ENCODE results near the gene SLC13A2. TPM values are rescaled to one million over a fixed set of nuclear protein-coding genes. Genes with fewer than 3 reads are reported as not detected.

SLC13A2 gene
- total RNA-seq, 1 experiment from 2014 or later, result not detected

DNA sequence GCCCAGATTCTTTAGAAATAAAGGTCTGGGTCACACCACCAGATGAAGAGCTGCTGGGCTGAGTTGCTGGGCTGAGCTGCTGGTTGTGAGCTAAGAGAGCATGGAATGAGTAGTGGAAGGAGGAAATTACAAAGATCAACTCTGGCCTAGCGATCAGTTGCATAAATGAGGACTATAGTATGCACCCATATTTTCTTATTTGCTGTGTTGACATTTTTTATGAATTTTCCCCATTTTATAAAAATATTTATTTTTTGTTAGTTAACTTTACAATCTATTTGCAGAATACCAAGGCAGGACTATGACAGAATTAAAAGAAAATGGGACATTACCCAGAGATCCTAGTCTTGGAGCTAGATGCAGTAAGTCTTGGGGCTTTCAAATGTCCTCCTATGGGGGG is 23.6 kb upstream of the SLC13A2 start:
- no peak for TF ChIP-seq CTCF (conservative IDR thresholded peaks at IDR 0.05)
- H3K27me3 Mint-ChIP-seq (ENCODE audit: low read depth), result peaks cover 14% of the 10 kb centered on the region
- no peak overlapping the region for H3K4me3 Mint-ChIP-seq

More for the DNA sequence above, 23.6 kb upstream of the SLC13A2 start:
- Histone ChIP-seq H3K23me2 (ENCODE audit: insufficient read length, low read depth, low read length, poor library complexity, severe bottlenecking) (no peaks in the 10 kb centered on the region), H4K91ac (ENCODE audit: insufficient read length, low read depth, low read length) (no peak overlapping the region), H2BK5ac (ENCODE audit: insufficient read length, low read length) (no peak overlapping the region), H2BK120ac (ENCODE audit: low read depth, low read length, poor library complexity, severe bottlenecking) (no peak overlapping the region), H3K4me2 (ENCODE audit: insufficient read depth, insufficient read length, low read length) (no peak overlapping the region), H3K56ac (ENCODE audit: insufficient read length, low read depth, low read length) (no peak overlapping the region), H2AFZ (ENCODE audit: low read length) (no peak overlapping the region), H3K79me1 (ENCODE audit: insufficient read depth, low read depth, low read length, poor library complexity, severe bottlenecking) (no peaks in the 10 kb centered on the region), H3K18ac (ENCODE audit: insufficient read length, low read depth, low read length) (no peak overlapping the region), H3K14ac (ENCODE audit: insufficient read depth, low read length) (no peak overlapping the region), H3K4me1 (ENCODE audit: insufficient read depth, low read length) (no peaks in the 10 kb centered on the region), H3K27me3 (ENCODE audit: insufficient read depth, low read length) (no peaks in the 10 kb centered on the region), H3K4ac (ENCODE audit: low read depth, low read length) (no peak overlapping the region), H2AK5ac (ENCODE audit: insufficient read length, low read length) (no peak overlapping the region), H4K5ac (ENCODE audit: insufficient read length, low read depth, low read length) (no peak overlapping the region), H2BK12ac (ENCODE audit: insufficient read length, low read depth, low read length) (no peak overlapping the region), H3K23ac (ENCODE audit: insufficient read length, low read depth, low read length) (no peak overlapping the region), H4K20me1 (ENCODE audit: control insufficient read depth, insufficient read depth, insufficient read length) (no peaks in the 10 kb centered on the region), H3T11ph (ENCODE audit: low read length) (no peak overlapping the region), H2BK20ac (ENCODE audit: low read depth, low read length, poor library complexity, severe bottlenecking) (no peak overlapping the region), H3K27ac (ENCODE audit: insufficient read length, low read depth, low read length) (no peak overlapping the region), H3K9me3 (ENCODE audit: control insufficient read depth, low read depth, low read length) (no peaks in the 10 kb centered on the region), H3K9ac (ENCODE audit: extremely low read depth, insufficient read length, low read length) (no peak overlapping the region), H2BK15ac (ENCODE audit: low read depth, low read length) (no peak overlapping the region), H3K79me2 (ENCODE audit: insufficient read depth, low read length) (no peaks in the 10 kb centered on the region), H4K8ac (replicated peaks; ENCODE audit: insufficient read length, low read depth, low read length) (no peak overlapping the region)
- no peaks in the 10 kb centered on the region for H3K36me3 Mint-ChIP-seq (ENCODE audit: insufficient read depth in 1 of 3, low read depth in 3 of 3)
- H3K9me3 Mint-ChIP-seq, result peaks cover 0 to 3% of the 10 kb centered on the region in 2 experiments; a peak in 2 of 5 replicates
- WGBS (ENCODE audit: extremely low coverage, insufficient read length, low lambda C conversion rate), result no CpG with 5 or more reads among the region's 1 CpG
- DNase-seq, result no peak
- H3K4me1 Mint-ChIP-seq, result peaks cover 0 to 3% of the 10 kb centered on the region in 2 experiments; a peak in 1 of 4 replicates
- H3K27ac Mint-ChIP-seq, result no peak overlapping the region
